NCI-H2196 treated with DMSO at 0.1 percent for 48 hours (cell line): ENCODE results near the gene C1QTNF8.

Source experiments
- DNase-seq: peaks from one replicate; lab custom pipeline; 2025; ENCODE audit not compliant: unreplicated experiment; lab: John Stamatoyannopoulos, UW

The C1QTNF8 gene

GRCh38 chr16:1063728-1064127, 32.3 kb downstream of the C1QTNF8 start:
- DNase-seq, result no peak

- no peak for DNase-seq
Measured at GRCh38 chr16:1062895-1063294, 33.1 kb downstream of the C1QTNF8 start.

- no peak for DNase-seq
Measured at GRCh38 chr16:1061769-1062505, 34.1 kb downstream of the C1QTNF8 start.

- DNase-seq, result no peak
Measured at GRCh38 chr16:1060416-1061340, 35.4 kb downstream of the C1QTNF8 start.

GRCh38 chr16:1059310-1059709, 36.7 kb downstream of the C1QTNF8 start:
- DNase-seq, result no peak

GRCh38 chr16:1058216-1058615, 37.8 kb downstream of the C1QTNF8 start:
- DNase-seq, result no peak

GRCh38 chr16:1057252-1057932, 38.7 kb downstream of the C1QTNF8 start:
- no peak for DNase-seq

GRCh38 chr16:1056196-1056595, 39.8 kb downstream of the C1QTNF8 start:
- no peak for DNase-seq

- no peak for DNase-seq
Measured at GRCh38 chr16:1055557-1055924, 40.5 kb downstream of the C1QTNF8 start.

GRCh38 chr16:1054660-1055556, 41.1 kb downstream of the C1QTNF8 start:
- DNase-seq, result peak; percentile 16

- no peak for DNase-seq
Measured at GRCh38 chr16:1053700-1054368, 42.2 kb downstream of the C1QTNF8 start.

GRCh38 chr16:1053121-1053521, 42.9 kb downstream of the C1QTNF8 start:
- DNase-seq, result no peak

- DNase-seq, result no peak
Measured at GRCh38 chr16:1052721-1053120, 43.3 kb downstream of the C1QTNF8 start.

- DNase-seq, result no peak
Measured at GRCh38 chr16:1051446-1051845, 44.6 kb downstream of the C1QTNF8 start.

- no peak for DNase-seq
Measured at GRCh38 chr16:1050921-1051320, 45.1 kb downstream of the C1QTNF8 start.

- DNase-seq, result no peak
Measured at GRCh38 chr16:1050516-1050915, 45.5 kb downstream of the C1QTNF8 start.

GRCh38 chr16:1049976-1050247, 46.1 kb downstream of the C1QTNF8 start:
- DNase-seq, result no peak

GRCh38 chr16:1049113-1049975, 46.7 kb downstream of the C1QTNF8 start:
- DNase-seq, result no peak

- peak; percentile 28 for DNase-seq
Measured at GRCh38 chr16:1048442-1049112, 47.5 kb downstream of the C1QTNF8 start.
